Heart right ventricle (tissue), 16 donors: ENCODE data around the gene CTPS1. TPM values are rescaled to one million over a fixed set of nuclear protein-coding genes. Genes with fewer than 3 reads are reported as not detected.
A peak's percentile ranks its signal among the peaks of the same experiment; 100 is the strongest.

Experiments
- ATAC-seq, 8 donors: fragments of 200-7000 bp; cut with Tn5 transposase; one replicate each; pipeline ENCODE4 v1.9.1; 2020; ENCODE audit warnings: mild to moderate bottlenecking in 8 of 8, moderate library complexity in 8 of 8, moderate number of reproducible peaks in 1 of 8
- DNase-seq, 2 donors: peaks; one replicate each; pipeline ENCODE4 v3.0.0-alpha.2; 2020
- H3K27ac ChIP-seq, 10 donors: fragments of 200-600 bp; sonication (generic) in 2 of 10; one replicate each; pipeline versions ENCODE4 v1.5.0 to v1.8.0; 2020 to 2022; ENCODE audit warnings: mild to moderate bottlenecking in 3 of 10
- H3K27me3 ChIP-seq, 7 donors: fragments of 200-600 bp; one replicate each; pipeline ENCODE4 v1.8.0; 2021 to 2022; ENCODE audit warnings: mild to moderate bottlenecking in 2 of 7
- H3K36me3 ChIP-seq, 9 donors: fragments of 200-600 bp; sonication (generic) in 1 of 9; one replicate each; pipeline versions ENCODE4 v1.5.0 to v1.8.0; 2020 to 2022; ENCODE audit warnings: mild to moderate bottlenecking in 2 of 9
- H3K4me1 ChIP-seq, 9 donors: fragments of 200-600 bp; sonication (generic) in 1 of 9; one replicate each; pipeline versions ENCODE4 v1.5.0 to v1.8.0; 2020 to 2022; ENCODE audit warnings: mild to moderate bottlenecking in 4 of 9
- H3K4me3 ChIP-seq, 10 donors: fragments of 200-600 bp; sonication (generic) in 2 of 10; one replicate each; pipeline versions ENCODE4 v1.5.0 to v1.8.0; 2020 to 2022; ENCODE audit warnings: mild to moderate bottlenecking in 7 of 10, moderate library complexity in 2 of 10
- H3K9me3 ChIP-seq, 11 donors: fragments of 200-600 bp in 10 of 11; sonication (generic) in 2 of 11; one replicate each; pipeline versions ENCODE4 v1.5.0 to v1.8.0; 2013 to 2022; ENCODE audit warnings: mild to moderate bottlenecking in 2 of 11, control low read depth in 1 of 11, moderate library complexity in 1 of 11
- CTCF ChIP-seq, 9 donors: fragments of 200-600 bp; sonication (generic) in 2 of 9; IDR thresholded peaks; one replicate each; pipeline versions ENCODE4 v1.5.0 to v1.8.0; 2021 to 2022; ENCODE audit warnings: antibody characterized with exemption in 9 of 9, mild to moderate bottlenecking in 5 of 9, moderate library complexity in 1 of 9
- WGBS, 2 donors: extraction: QIAGEN DNeasy Blood & Tissue Kit; methylation state at CpG; one replicate each; pipeline ENCODE4 v1.1.7; 2013; ENCODE audit warnings: inconsistent platforms in 1 of 2; 5-methylcytosine and 5-hydroxymethylcytosine counted together
- intact Hi-C, 10 donors: fragments of 100-400 bp; cut with DNase I; formaldehyde crosslinking; loops; one replicate each; pipeline versions ENCODE4 v1.11.1 to v1.14.2; 2022
- polyA plus RNA-seq, 2 donors: library from polyadenylated mRNA; stranded (reverse); fragments of 200-250 nt; gene quantifications; one replicate each; pipeline ENCODE4 v1.2.3, GENCODE V29; 2013
- total RNA-seq, 10 donors: library from RNA; stranded (reverse); fragmentation: NEBNext Ultra II Directional in 3 of 10; extraction: Animal tissue kit (Norgen Biotek cat#: 25700) in 3 of 10; gene quantifications; one replicate each; pipeline versions ENCODE4 v1.2.1 to v1.2.4, GENCODE V29; 2021 to 2023
- donor health status: Arrhythmogenic right ventricular cardiomyopathy.
- donor health status: ischemic (EF 13 %, LVEDD 7.1; RV severe dilation, severe dysfunction).
- donor health status: healthy with polysubstance abuse.
- donor health status: DM: no; HTN: yes; CAD: no.
- donor health status: DM: no; HTN: no; CAD: no.
- donor health status: ischemic (EF 25% LVEDD 6.9; RV normal size, moderate dysfunction).
- donor health status: ischemic (EF 25% LVEDD 5.7; RV mildly dilated, moderate dysfunction).
- donor health status: healthy.
- donor health status: DM: yes; HTN: yes; CAD: no.
- donor health status: Ischemic cardiomyopathy.
- donor health status: ischemic (EF 35%, LVEDD 5.7; RV mildly dilated, moderate dysfunction).
- donor health status: nonischemic (EF 11% LVEDD 7.7; RV severe dilation, severe dysfunction).
- donor health status: DM: yes; HTN: yes; CAD: no.
- donor health status: PGD.
- donor health status: ischemic (EF 29% LVEDD 5.4; RV normal size, mild dysfunction).
- donor health status: nonischemic (EF 23%, LVEDD 6.1; RV moderate dilation, normal function).

Gene CTPS1
- total and polyA plus RNA-seq, 12 donors = 4.6 to 12.1 (median 7.1) TPM

GRCh38 chr1:40985875-40986274 lies 6.4 kb downstream of the CTPS1 start:
- intact Hi-C loops = loop anchor here in 2 of 10 donors (10.0 kb wide), 2 partner anchors 119 to 129 kb away; no protein-coding TSS in a partner anchor
- 86 to 92% methylated on average over 3 of the region's 3 CpGs for WGBS, 2 donors
- H3K27me3 ChIP-seq = no peaks in the 10 kb centered on the region
- peaks cover 0 to 78% (median 5%) of the 10 kb centered on the region in 9 donors for H3K36me3 ChIP-seq
- DNase-seq = no peak
- no peak for TF ChIP-seq CTCF (IDR thresholded peaks at IDR 0.05)
- no peak overlapping the region for H3K4me3 ChIP-seq
- H3K4me1 ChIP-seq = peaks cover 0 to 34% (median 12%) of the 10 kb centered on the region in 9 donors
- no peak overlapping the region for H3K27ac ChIP-seq
- H3K9me3 ChIP-seq = no peaks in the 10 kb centered on the region
- no peak for ATAC-seq

- H3K36me3 ChIP-seq = peaks cover 0 to 83% (median 5%) of the 10 kb centered on the region in 9 donors
- no peaks in the 10 kb centered on the region for H3K27me3 ChIP-seq
- no peak for TF ChIP-seq CTCF (IDR thresholded peaks at IDR 0.05)
- no peaks in the 10 kb centered on the region for H3K9me3 ChIP-seq
- DNase-seq (no peak), ATAC-seq (no peak)
- intact Hi-C loops = loop anchor here in 2 of 10 donors (10.0 kb wide), 2 partner anchors 118 to 128 kb away; no protein-coding TSS in a partner anchor
- WGBS, 2 donors = 92 to 96% methylated on average over 10 of the region's 10 CpGs
- peaks cover 0 to 29% (median 9%) of the 10 kb centered on the region in 9 donors for H3K4me1 ChIP-seq
- no peak overlapping the region for H3K27ac ChIP-seq
- H3K4me3 ChIP-seq = no peak overlapping the region
Measured at GRCh38 chr1:40986328-40986783, 6.9 kb downstream of the CTPS1 start.

- no peak overlapping the region for H3K27ac ChIP-seq
- peak; percentile 38 to 76 (median 59) for ATAC-seq
- WGBS, 2 donors = 64 to 94% methylated on average over 3 of the region's 3 CpGs
Measured at GRCh38 chr1:40986956-40987355, 7.5 kb downstream of the CTPS1 start.

More at GRCh38 chr1:40986956-40987355, 7.5 kb downstream of the CTPS1 start:
- Histone ChIP-seq H3K4me1 (peaks cover 0 to 23% (median 5%) of the 10 kb centered on the region in 9 donors), H3K27me3 (no peaks in the 10 kb centered on the region), H3K4me3 (no peak overlapping the region), H3K9me3 (no peaks in the 10 kb centered on the region), H3K36me3 (peaks cover 0 to 89% (median 10%) of the 10 kb centered on the region in 9 donors)
- DNase-seq = no peak
- intact Hi-C loops = loop anchor here in 2 of 10 donors (10.0 kb wide), 2 partner anchors 118 to 128 kb away; no protein-coding TSS in a partner anchor
- no peak for TF ChIP-seq CTCF (IDR thresholded peaks at IDR 0.05)
